CD4-positive, alpha-beta T cell treated with Interleukin-17A for 4 hours (primary cell): Measurements from ENCODE around the gene PDLIM4.
A peak's percentile ranks its signal among the peaks of the same experiment; 100 is the strongest.

Experiments used
- DNase-seq: peaks from one replicate; pipeline ENCODE4 v3.0.0-alpha.2; 2020; ENCODE audit warnings: mixed read lengths

Gene PDLIM4, protein sequence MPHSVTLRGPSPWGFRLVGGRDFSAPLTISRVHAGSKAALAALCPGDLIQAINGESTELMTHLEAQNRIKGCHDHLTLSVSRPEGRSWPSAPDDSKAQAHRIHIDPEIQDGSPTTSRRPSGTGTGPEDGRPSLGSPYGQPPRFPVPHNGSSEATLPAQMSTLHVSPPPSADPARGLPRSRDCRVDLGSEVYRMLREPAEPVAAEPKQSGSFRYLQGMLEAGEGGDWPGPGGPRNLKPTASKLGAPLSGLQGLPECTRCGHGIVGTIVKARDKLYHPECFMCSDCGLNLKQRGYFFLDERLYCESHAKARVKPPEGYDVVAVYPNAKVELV

DNA sequence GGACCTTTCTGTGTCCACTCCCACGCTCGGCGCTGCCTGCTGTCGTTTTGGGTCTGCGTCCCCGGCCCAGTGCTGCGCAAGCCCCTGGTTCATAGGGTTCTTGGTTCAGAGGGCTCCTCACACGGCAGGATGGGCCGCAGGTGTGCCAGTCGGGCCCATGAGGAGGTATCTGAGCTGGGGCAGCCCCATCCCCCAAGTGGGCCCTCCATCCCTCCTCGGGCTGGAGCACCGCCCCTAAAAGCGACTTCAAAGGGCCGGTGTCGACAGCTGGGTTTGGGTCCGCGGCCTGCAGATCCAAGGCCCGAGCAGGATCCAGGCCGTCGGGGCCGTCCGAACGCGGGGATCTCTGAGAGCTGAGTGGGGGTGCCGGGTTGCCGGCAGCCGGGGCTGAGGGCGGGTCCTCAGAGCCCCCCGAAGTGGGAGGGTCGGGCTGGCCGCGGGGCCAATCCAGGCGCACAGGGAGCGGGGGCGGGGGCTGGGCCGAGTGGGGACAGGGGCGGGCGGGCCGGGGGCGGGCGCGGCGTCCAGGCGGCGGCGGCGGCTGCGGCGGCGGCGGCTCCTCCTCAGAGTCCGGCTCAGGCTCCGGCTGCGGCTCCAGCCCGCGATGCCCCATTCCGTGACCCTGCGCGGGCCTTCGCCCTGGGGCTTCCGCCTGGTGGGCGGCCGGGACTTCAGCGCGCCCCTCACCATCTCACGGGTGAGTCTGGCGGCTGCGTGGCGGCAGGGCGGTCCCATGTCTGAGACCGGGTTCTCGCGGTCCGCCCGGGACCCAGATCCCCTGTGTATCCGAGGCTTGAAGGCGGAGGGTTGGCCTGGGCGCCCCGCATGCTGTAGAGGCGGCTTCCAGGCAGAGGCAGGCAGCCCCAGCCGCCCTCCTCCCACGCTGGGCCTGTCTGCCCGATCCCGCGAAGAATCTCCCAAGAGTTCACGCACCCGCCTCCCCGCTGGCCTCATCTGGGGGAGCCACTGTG, at the start of gene PDLIM4:
Gene PDLIM4 (plus strand): TSS at position 566 of the 971 bp plus-strand sequence. CDS start 39 bp downstream, at position 605.
- DNase-seq: no peak

DNA sequence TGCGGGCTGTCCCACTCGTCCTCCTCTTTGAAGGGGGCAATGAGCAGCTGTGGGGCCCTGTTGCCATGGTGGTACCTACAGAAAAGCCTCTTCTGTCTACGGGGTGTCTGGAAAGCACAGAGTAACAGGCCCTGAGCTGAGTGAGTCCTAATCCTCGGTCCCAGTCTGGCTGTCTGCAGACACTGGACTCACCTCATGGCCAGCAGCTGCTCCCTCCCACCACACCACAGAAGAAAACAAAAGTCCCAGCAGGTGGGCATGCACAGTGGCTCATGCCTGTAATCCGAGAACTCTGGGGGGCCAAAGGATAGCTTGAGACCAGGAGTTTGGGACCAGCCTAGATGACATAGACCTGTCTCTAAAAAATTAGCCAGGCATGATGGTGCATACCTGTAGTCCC, 49.7 kb upstream of the PDLIM4 start:
- DNase-seq: no peak

DNA sequence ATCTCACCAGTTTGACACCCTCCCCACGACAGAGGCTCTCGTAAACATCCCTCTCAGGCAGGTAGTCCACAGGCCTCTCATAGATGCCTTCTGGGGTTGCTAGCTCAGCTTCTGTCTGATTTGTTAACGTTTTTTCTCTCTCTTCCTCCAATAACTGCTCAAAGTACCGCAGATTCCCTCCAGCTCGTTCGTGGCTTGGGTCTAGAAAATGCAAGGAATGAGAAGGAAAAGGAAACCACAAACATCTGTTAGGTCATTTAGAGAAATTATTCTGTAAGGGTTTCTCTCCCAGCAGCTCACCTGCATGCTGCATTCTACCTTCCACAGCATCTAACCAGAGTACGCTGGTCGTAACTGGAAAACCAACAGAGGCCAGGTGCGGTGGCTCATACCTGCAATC, 48.4 kb upstream of the PDLIM4 start:
- no peak for DNase-seq

DNA sequence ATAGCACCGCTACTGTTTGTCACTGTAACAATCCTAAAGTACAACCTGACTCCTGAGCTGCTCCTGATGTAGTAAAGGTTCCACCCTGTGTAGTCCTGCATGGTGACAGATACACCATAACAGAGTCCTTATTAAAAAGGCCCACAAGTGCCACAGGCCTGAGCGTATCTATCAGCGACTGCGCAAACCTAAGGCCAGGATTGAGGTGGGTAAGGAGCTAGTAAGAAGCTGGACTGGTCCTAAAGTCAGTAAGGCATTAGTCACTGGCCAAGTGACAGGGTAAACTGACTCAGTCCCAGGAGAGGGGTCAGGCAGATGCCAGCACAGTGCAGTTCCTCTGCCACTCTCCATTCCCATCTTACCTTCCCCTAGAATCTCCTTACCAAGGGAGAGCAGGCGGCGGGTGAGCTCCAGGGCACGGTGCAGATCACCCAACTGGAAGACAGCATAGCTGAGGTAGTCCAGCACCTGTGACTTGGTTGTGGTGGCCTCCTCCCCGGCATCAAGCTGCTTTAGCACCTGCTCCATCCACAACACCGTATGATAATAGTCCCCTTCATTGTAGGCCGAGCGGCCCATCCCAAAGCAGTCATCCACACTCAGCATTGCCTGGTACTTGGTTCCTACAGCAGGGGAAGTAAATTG, 47.5 kb upstream of the PDLIM4 start:
- DNase-seq: no peak

DNA sequence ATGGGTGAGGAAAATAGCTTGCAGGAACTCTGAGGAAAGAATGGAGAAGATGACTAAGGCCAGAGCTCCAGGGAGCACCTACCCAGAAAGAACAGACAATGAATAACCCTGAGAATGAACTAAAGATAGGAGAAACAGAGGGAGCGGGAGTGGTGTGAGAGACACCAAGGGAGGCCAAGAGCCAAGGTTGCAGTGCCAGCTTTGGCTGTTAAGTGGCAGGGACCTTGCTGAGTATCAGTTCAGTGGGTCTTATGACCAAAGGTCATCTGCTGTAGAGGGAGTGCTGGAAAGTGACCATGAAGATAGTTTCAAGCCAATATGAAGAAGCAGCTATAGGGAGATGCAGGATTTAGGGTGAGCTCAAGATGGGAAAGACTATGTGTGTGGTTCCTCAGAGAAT, 46.6 kb upstream of the PDLIM4 start:
- no peak for DNase-seq

DNA sequence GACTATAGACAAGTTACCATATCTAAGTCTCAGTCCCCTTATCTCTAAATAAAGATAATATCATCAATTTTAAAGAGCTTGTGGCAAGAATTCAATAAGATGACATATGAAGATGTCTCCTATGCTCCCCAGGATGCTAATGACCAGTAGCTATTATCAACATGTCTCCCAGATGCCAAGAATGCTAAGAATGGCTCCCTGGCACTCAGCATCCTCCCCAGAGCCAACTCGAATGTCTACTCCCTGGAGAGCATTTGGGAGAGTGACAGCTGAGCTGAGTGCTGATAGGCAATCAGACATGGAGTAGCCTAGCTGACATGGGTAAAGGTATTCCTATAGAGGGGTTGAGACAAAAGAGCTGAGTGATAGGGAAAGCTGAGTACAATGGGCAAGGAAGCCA, 45.7 kb upstream of the PDLIM4 start:
- no peak for DNase-seq

GRCh38 chr5:132213666-132214065, 43.8 kb upstream of the PDLIM4 start:
- no peak for DNase-seq

GRCh38 chr5:132214491-132214890, 43.0 kb upstream of the PDLIM4 start:
- no peak for DNase-seq

GRCh38 chr5:132215329-132215728, 42.2 kb upstream of the PDLIM4 start:
- DNase-seq: no peak

DNA sequence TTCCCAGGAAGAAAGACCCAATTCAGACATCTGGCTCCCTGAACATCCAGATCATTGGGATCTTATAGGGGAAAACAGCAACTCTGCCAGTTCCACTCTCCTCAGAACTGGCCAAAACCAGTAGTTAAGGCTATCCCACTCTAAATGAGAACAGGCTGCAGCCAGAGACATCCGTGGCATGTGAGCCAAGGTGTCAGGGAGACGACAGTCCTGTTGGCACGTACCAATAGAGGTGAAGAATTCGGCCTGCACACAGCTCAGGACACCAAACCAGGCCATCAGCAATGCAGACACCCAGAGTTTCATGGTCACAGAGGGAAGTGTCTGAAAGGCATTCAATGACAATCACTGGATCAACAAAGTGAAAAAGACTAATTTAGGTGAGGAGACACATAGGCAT, 39.2 kb upstream of the PDLIM4 start:
- no peak for DNase-seq

DNA sequence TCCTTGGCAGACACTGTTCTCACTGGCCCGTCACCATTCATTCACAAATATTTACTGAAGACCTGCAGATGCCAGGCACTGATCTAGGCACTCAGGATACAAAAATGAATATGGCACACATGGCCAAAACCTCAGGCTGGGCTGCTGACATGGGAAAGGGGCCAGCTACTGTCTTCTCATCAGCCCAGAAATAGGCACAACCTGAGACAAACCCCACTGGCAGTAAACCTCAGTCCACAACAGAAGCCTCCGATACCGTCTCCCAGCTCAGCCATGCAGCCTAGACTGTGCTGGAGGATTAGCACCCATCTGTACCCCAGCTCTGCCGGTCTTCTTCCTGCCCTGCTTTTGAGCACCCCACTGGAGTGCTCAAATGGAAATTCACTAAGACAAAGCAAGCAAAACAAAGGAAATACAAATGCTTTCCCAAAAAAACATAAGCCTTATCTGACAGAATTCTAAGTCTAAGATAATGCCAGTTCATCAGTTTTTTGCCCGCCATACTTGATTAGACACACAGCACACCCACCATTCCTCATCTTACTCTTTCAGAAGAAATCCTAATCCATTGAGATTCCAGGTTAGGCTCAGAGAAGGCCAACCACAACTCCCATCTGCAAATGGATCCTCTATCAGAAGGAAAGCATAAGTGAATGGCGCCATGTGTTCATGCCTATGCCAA, 38.1 kb upstream of the PDLIM4 start:
- DNase-seq: no peak

- no peak for DNase-seq
Observed at GRCh38 chr5:132219981-132220380, 37.5 kb upstream of the PDLIM4 start.

DNA sequence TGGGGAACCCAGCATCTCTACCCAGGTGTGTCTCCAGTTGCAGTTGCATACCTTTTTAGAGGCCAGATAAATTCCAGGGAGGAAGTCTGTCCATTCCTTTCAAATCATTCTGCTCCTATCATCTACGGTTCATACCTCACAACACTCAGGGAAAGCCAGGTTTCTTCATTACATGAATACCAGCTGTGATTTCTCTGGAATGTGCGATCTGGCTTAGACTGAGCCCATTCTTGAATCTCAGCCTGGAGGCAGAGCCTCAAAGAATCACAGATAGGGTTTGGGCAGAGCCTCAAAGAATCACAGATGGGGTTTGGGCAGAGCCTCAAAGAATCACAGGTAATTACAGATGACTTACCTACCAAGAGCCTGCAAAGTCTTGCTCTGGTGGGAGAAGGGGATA, 37.0 kb upstream of the PDLIM4 start:
- no peak for DNase-seq

GRCh38 chr5:132221781-132222648, 35.5 kb upstream of the PDLIM4 start:
- no peak for DNase-seq

GRCh38 chr5:132222649-132223038, 34.9 kb upstream of the PDLIM4 start:
- no peak for DNase-seq

DNA sequence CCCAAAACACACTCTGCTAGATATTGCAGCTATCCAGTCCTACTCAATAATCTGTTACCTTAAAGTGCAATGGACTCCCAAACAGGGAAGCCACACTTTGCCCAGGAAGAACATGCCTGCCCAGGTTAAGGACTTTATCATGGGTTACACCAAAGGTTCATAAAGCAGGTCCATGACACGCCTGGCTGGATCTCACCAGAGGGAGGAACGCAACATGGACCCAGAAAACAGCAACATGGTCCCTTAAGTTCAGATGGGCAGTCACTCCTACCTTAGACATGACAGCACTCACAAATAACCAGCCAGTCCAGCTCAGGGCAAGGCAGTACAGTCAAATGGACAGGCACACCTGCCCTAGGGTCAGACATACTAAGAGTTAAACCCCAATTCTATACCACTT, 33.6 kb upstream of the PDLIM4 start:
- no peak for DNase-seq

- DNase-seq: no peak
Observed at GRCh38 chr5:132224716-132225115, 32.8 kb upstream of the PDLIM4 start.

GRCh38 chr5:132225165-132226032, 32.1 kb upstream of the PDLIM4 start:
- DNase-seq: peak; percentile 45

DNA sequence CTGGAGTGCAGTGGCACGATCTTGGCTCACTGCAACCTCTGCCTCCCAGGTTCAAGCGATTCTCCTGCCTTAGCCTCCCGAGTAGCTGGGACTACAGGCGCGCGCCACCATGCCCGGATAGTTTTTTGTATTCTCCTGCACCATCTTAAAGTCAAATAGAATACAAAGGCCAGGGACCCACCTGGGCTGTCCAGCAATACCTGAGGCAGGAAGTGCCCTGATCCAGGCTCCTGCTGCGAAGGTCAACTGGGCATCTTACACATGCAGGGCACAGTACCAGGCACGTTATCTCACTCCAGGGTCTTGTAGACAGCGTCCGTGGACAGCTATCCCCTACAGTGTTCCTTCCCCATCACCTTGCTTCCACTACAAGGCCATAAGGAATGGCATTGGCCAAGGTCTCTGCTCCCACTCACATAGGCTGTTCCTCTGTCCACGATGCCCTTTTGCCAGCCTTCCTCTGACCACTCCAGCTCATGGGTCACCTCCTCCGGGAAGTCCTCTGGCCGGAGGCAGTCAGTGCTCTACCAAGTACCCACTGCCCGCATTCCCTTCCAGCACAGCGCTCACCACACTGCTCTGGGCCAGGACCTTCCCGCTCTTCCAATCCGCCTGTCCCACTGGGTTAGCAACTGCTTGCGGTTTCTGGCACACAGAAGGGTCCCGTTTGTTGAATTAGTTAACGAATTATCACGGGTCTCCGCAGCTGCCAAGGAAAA, 30.8 kb upstream of the PDLIM4 start:
- DNase-seq: no peak

- DNase-seq: no peak
Observed at GRCh38 chr5:132227235-132227484, 30.3 kb upstream of the PDLIM4 start.
